Effector CD8-positive, alpha-beta T cell (primary cell): ENCODE measurements around the gene STK32A.

ENCODE experiments used
- DNase-seq: peaks from one replicate; lab custom pipeline; 2025; lab: John Stamatoyannopoulos, UW

Gene STK32A

GRCh38 chr5:147391781-147392180 lies 157.0 kb downstream of the STK32A start:
- no peak for DNase-seq

- DNase-seq = no peak
Measured at GRCh38 chr5:147393874-147394672, 159.2 kb downstream of the STK32A start.

- DNase-seq = no peak
Measured at GRCh38 chr5:147396070-147396823, 161.4 kb downstream of the STK32A start.

- no peak for DNase-seq
Measured at GRCh38 chr5:147397616-147398015, 162.8 kb downstream of the STK32A start.

GRCh38 chr5:147398860-147399259 lies 164.0 kb downstream of the STK32A start:
- no peak for DNase-seq

- no peak for DNase-seq
Measured at GRCh38 chr5:147400126-147400809, 165.4 kb downstream of the STK32A start.

GRCh38 chr5:147400881-147401280 lies 166.1 kb downstream of the STK32A start:
- DNase-seq = no peak

- DNase-seq = no peak
Measured at GRCh38 chr5:147403651-147404640, 169.1 kb downstream of the STK32A start.

GRCh38 chr5:147404706-147405105 lies 169.9 kb downstream of the STK32A start:
- no peak for DNase-seq

GRCh38 chr5:147406636-147407035 lies 171.8 kb downstream of the STK32A start:
- DNase-seq = no peak

GRCh38 chr5:147407094-147407681 lies 172.4 kb downstream of the STK32A start:
- no peak for DNase-seq

- no peak for DNase-seq
Measured at GRCh38 chr5:147408980-147409379, 174.2 kb downstream of the STK32A start.

GRCh38 chr5:147410496-147411358 lies 175.9 kb downstream of the STK32A start:
- no peak for DNase-seq

- no peak for DNase-seq
Measured at GRCh38 chr5:147411359-147412319, 176.8 kb downstream of the STK32A start.

- DNase-seq = no peak
Measured at GRCh38 chr5:147412561-147412960, 177.7 kb downstream of the STK32A start.

- no peak for DNase-seq
Measured at GRCh38 chr5:147413266-147413665, 178.4 kb downstream of the STK32A start.

GRCh38 chr5:147415651-147416050 lies 180.8 kb downstream of the STK32A start:
- no peak for DNase-seq

- DNase-seq = no peak
Measured at GRCh38 chr5:147417135-147417813, 182.4 kb downstream of the STK32A start.
